ENCODE measurements around the gene SLC25A18. TPM values are rescaled to one million over a fixed set of nuclear protein-coding genes. Genes with fewer than 3 reads are reported as not detected.
"Not testable (repeated sequence)": the region's sequence is repeated elsewhere in the genome, so short reads cannot be mapped to it uniquely, and the experiment has no call there.

Gene SLC25A18
- total RNA-seq, 1 donor from 2014 or later: 1.4 TPM

DNA sequence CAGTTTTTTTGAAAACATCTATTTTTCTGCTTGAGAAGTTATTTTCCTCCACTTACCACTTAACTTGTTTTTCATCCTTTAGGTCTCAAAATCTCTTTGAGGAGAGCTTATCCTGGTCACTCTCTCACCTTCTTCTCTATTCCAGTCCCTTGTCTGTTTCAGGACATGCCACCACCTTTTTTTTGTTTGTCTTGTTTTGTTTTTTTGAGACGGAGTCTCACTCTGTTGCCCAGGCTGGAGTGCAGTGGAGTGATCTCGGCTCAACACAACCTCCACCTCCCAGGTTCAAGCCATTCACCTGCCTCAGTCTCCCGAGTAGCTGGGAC lies 70.7 kb downstream of the SLC25A18 start:
- no peak overlapping the region for H3K4me3 Mint-ChIP-seq
- H3K27me3 Mint-ChIP-seq: no peaks in the 10 kb centered on the region
- no peaks in the 10 kb centered on the region for H3K9me3 Mint-ChIP-seq
- H3K36me3 Mint-ChIP-seq: no peaks in the 10 kb centered on the region
- peak overlapping the region; percentile 98 for H3K27ac Mint-ChIP-seq
- TF ChIP-seq, protein P1, sequence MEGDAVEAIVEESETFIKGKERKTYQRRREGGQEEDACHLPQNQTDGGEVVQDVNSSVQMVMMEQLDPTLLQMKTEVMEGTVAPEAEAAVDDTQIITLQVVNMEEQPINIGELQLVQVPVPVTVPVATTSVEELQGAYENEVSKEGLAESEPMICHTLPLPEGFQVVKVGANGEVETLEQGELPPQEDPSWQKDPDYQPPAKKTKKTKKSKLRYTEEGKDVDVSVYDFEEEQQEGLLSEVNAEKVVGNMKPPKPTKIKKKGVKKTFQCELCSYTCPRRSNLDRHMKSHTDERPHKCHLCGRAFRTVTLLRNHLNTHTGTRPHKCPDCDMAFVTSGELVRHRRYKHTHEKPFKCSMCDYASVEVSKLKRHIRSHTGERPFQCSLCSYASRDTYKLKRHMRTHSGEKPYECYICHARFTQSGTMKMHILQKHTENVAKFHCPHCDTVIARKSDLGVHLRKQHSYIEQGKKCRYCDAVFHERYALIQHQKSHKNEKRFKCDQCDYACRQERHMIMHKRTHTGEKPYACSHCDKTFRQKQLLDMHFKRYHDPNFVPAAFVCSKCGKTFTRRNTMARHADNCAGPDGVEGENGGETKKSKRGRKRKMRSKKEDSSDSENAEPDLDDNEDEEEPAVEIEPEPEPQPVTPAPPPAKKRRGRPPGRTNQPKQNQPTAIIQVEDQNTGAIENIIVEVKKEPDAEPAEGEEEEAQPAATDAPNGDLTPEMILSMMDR (conservative IDR thresholded peaks at IDR 0.05): no peak
- H3K4me1 Mint-ChIP-seq (ENCODE audit: unreplicated experiment): peaks cover 9% of the 10 kb centered on the region
- no peak for DNase-seq (ENCODE audit: extremely low spot score, unreplicated experiment)

GRCh38 chr22:17634696-17635095 lies 71.4 kb downstream of the SLC25A18 start:
- TF ChIP-seq, protein P1 (conservative IDR thresholded peaks at IDR 0.05): no peak
- no peaks in the 10 kb centered on the region for H3K27me3 Mint-ChIP-seq
- H3K9me3 Mint-ChIP-seq: no peaks in the 10 kb centered on the region
- H3K36me3 Mint-ChIP-seq: no peaks in the 10 kb centered on the region
- H3K4me1 Mint-ChIP-seq (ENCODE audit: unreplicated experiment): peaks cover 9% of the 10 kb centered on the region
- H3K4me3 Mint-ChIP-seq: no peak overlapping the region
- no peak for DNase-seq (ENCODE audit: extremely low spot score, unreplicated experiment)
- peak overlapping the region; percentile 98 for H3K27ac Mint-ChIP-seq

DNA sequence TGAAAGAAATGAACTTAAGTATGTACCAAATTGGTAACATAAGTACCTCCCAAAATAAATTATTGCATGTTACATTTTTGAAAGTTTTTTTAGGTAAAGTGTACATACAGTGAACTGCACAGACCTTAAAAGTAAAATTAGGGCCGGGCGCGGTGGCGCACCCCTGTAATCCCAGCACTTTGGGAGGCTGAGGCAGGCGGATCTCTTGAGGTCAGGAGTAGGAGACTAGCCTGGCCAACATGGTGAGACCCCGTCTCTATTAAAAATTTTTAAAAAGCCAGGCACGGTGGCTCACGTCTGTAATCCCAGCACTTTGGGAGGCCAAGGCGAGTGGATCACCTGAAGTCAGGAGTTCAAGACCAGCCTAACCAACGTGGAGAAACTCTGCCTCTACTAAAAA lies 73.6 kb downstream of the SLC25A18 start:
- DNase-seq (ENCODE audit: extremely low spot score, unreplicated experiment): not testable (repeated sequence)

GRCh38 chr22:17637490-17638181 lies 74.3 kb downstream of the SLC25A18 start:
- DNase-seq (ENCODE audit: extremely low spot score, unreplicated experiment): no peak
- H3K36me3 Mint-ChIP-seq: peaks cover 4% of the 10 kb centered on the region
- H3K4me3 Mint-ChIP-seq: peak overlapping the region; percentile 92
- H3K9me3 Mint-ChIP-seq: no peaks in the 10 kb centered on the region
- peak overlapping the region; percentile 100 for H3K27ac Mint-ChIP-seq
- H3K4me1 Mint-ChIP-seq (ENCODE audit: unreplicated experiment): peaks cover 9% of the 10 kb centered on the region
- TF ChIP-seq, protein P1 (conservative IDR thresholded peaks at IDR 0.05): no peak
- no peaks in the 10 kb centered on the region for H3K27me3 Mint-ChIP-seq

More for the DNA sequence above, 73.6 kb downstream of the SLC25A18 start:
- not testable (repeated sequence) for H3K4me1 Mint-ChIP-seq (ENCODE audit: unreplicated experiment); H3K27ac Mint-ChIP-seq; H3K27me3 Mint-ChIP-seq; H3K9me3 Mint-ChIP-seq; H3K36me3 Mint-ChIP-seq; H3K4me3 Mint-ChIP-seq

DNA sequence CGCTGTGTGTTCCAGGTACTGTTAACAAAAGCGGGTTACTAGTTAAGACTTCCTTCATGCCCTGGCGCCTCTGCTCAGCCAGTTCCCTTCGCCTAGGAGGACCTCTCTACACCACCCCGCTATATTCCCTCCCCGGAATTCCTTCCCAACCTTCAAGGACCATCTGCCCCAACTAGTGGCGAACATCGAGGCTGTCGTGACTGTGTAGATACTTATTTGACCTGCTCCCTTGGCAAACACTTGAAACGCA lies 74.8 kb downstream of the SLC25A18 start:
- Mint-ChIP-seq H3K27ac (peak overlapping the region; percentile 100), H3K4me3 (peak overlapping the region; percentile 92), H3K9me3 (no peaks in the 10 kb centered on the region), H3K27me3 (no peaks in the 10 kb centered on the region), H3K36me3 (peaks cover 8% of the 10 kb centered on the region), H3K4me1 (ENCODE audit: unreplicated experiment) (peaks cover 9% of the 10 kb centered on the region)
- TF ChIP-seq, protein P1 (conservative IDR thresholded peaks at IDR 0.05): no peak
- DNase-seq (ENCODE audit: extremely low spot score, unreplicated experiment): no peak

GRCh38 chr22:17638432-17639246 lies 75.3 kb downstream of the SLC25A18 start, which contains the start of gene BCL2L13:
Gene BCL2L13, plus strand, starts transcription at chr22:17638757. Its CDS starts 16,955 bp downstream, at chr22:17655712.
- TF ChIP-seq, protein P1 (conservative IDR thresholded peaks at IDR 0.05): no peak
- Mint-ChIP-seq H3K27me3 (no peaks in the 10 kb centered on the region), H3K9me3 (no peaks in the 10 kb centered on the region), H3K4me1 (ENCODE audit: unreplicated experiment) (peaks cover 9% of the 10 kb centered on the region), H3K4me3 (peak within 1 kb of the TSS; percentile 92), H3K36me3 (peaks cover 9% of the 10 kb centered on the region), H3K27ac (peak within 1 kb of the TSS; percentile 100)
- DNase-seq (ENCODE audit: extremely low spot score, unreplicated experiment): peak; percentile 89

Data from type B pancreatic cell (in vitro differentiated cells).